Neural progenitor cell (in vitro differentiated cells): ENCODE data around the gene SLC51B.
A peak's percentile ranks its signal among the peaks of the same experiment; 100 is the strongest.

Experiments
- EZH2 ChIP-seq: fragments of 200-600 bp; sonication (generic); IDR thresholded peaks from 2 replicates; pipeline ENCODE4 v1.6.1; 2017; ENCODE audit warnings: antibody characterized with exemption, mild to moderate bottlenecking, moderate library complexity
- EZH2phosphoT487 ChIP-seq: fragments of 200-600 bp; sonication (generic); IDR thresholded peaks from 2 replicates; pipeline ENCODE4 v1.6.1; 2017; ENCODE audit warnings: antibody characterized with exemption

GRCh38 chr15:65083262-65083701, 38.1 kb downstream of the SLC51B start:
- peak; percentile 58 for TF ChIP-seq EZH2phosphoT487
- no peak for TF ChIP-seq EZH2
